GM12873 (cell line): ENCODE measurements around the gene PLSCR3.
A peak's percentile ranks its signal among the peaks of the same experiment; 100 is the strongest.

Experiments used
- CTCF ChIP-seq: IDR thresholded peaks from 2 replicates; pipeline ENCODE4 v1.5.1; 2012; ENCODE audit warnings: low read depth, mild to moderate bottlenecking, moderate library complexity, low read length, control low read depth; ENCODE audit not compliant: insufficient read depth; ENCODE audit errors: missing control alignments

Gene PLSCR3

GRCh38 chr17:7439462-7440112 is 45.3 kb upstream of the PLSCR3 start, which contains the start of gene FGF11:
Gene FGF11, plus strand, starts transcription at chr17:7439512. Its CDS starts 109 bp downstream, at chr17:7439621.
- TF ChIP-seq CTCF = no peak

- TF ChIP-seq CTCF = no peak
Observed at GRCh38 chr17:7438656-7439460, 44.5 kb upstream of the PLSCR3 start.

GRCh38 chr17:7437950-7438614 is 43.8 kb upstream of the PLSCR3 start:
- no peak for TF ChIP-seq CTCF

GRCh38 chr17:7437369-7437863 is 43.1 kb upstream of the PLSCR3 start:
- TF ChIP-seq CTCF = no peak

- peak; percentile 73 for TF ChIP-seq CTCF
Observed at GRCh38 chr17:7436556-7437368, 42.4 kb upstream of the PLSCR3 start.

- peak; percentile 52 for TF ChIP-seq CTCF
Observed at GRCh38 chr17:7435676-7436555, 41.6 kb upstream of the PLSCR3 start.
